ENCODE results near the gene CLSTN3. TPM values are rescaled to one million over a fixed set of nuclear protein-coding genes. Genes with fewer than 3 reads are reported as not detected.

CLSTN3 gene
- total and polyA plus RNA-seq, 2 of the 8 experiments (the other 6 are each of a cell fraction or from before 2014, with no cell fraction given): 20.4 to 26.3 TPM

GRCh38 chr12:7150356-7150755 lies 20.2 kb downstream of the CLSTN3 start:
- Histone ChIP-seq H3K4me2 (ENCODE audit: insufficient read depth in 1 of 2, low read depth in 2 of 2, low read length in 2 of 2) (no peak overlapping the region), H2BK20ac (ENCODE audit: low read length) (no peak overlapping the region), H4K8ac (ENCODE audit: extremely low read depth, insufficient read depth, low read length) (no peak overlapping the region), H3K9ac (replicated peaks in 1 of 4; ENCODE audit: extremely low read depth in 1 of 4, low read depth in 3 of 4, low read length in 3 of 4) (no peak overlapping the region), H2AK5ac (ENCODE audit: low read depth, low read length) (no peak overlapping the region), H4K20me1 (replicated peaks in 1 of 2; ENCODE audit: control insufficient read depth in 1 of 2, insufficient read depth in 2 of 2, low read length in 2 of 2) (peaks cover 2 to 3% of the 10 kb centered on the region in 2 experiments), H3K23ac (ENCODE audit: insufficient read length) (no peak overlapping the region), H2BK120ac (replicated peaks; ENCODE audit: low read depth, low read length) (no peak overlapping the region), H3K79me2 (ENCODE audit: control insufficient read depth in 1 of 2, insufficient read depth in 2 of 2, low read length in 2 of 2) (no peaks in the 10 kb centered on the region), H3K27ac (ENCODE audit: low read depth, low read length) (no peak overlapping the region), H4K91ac (replicated peaks; ENCODE audit: insufficient read length, low read length) (no peak overlapping the region), H3K18ac (ENCODE audit: extremely low read depth, low read length) (no peak overlapping the region), H3K14ac (ENCODE audit: insufficient read length) (no peak overlapping the region), H3K27me3 (replicated peaks in 1 of 4; ENCODE audit: control insufficient read depth in 3 of 4, extremely low read depth in 1 of 4, insufficient read depth in 3 of 4, low read length in 3 of 4) (no peaks in the 10 kb centered on the region), H3K79me1 (ENCODE audit: low read depth, low read length) (no peaks in the 10 kb centered on the region), H2BK12ac (ENCODE audit: low read depth, low read length) (no peak overlapping the region), H3K36me3 (ENCODE audit: control insufficient read depth in 2 of 4, insufficient read depth in 4 of 4, low read length in 3 of 4) (peaks cover 0 to 9% (median 0%) of the 10 kb centered on the region in 4 experiments; a peak in 5 of 8 replicates), H4K5ac (ENCODE audit: insufficient read length, low read depth, low read length) (no peak overlapping the region), H2BK15ac (ENCODE audit: low read length) (no peak overlapping the region), H3K23me2 (ENCODE audit: low read depth, low read length) (no peaks in the 10 kb centered on the region), H2BK5ac (ENCODE audit: low read depth, low read length) (no peak overlapping the region), H3K56ac (replicated peaks; ENCODE audit: insufficient read length, low read depth, low read length) (no peak overlapping the region), H3K9me3 (ENCODE audit: insufficient read depth in 2 of 2, low read depth in 1 of 2, low read length in 1 of 2) (no peaks in the 10 kb centered on the region), H3K4ac (replicated peaks; ENCODE audit: insufficient read length, low read depth, low read length) (no peak overlapping the region), H3K4me3 (ENCODE audit: extremely low read depth in 1 of 4, insufficient read depth in 2 of 4, low read depth in 3 of 4, low read length in 4 of 4) (no peak overlapping the region), H3K4me1 (replicated peaks in 1 of 4; ENCODE audit: control insufficient read depth in 3 of 4, insufficient read depth in 4 of 4, low read length in 3 of 4) (no peaks in the 10 kb centered on the region), H2AFZ (ENCODE audit: low read length) (no peak overlapping the region)
- TF ChIP-seq GTF2F1 (IDR thresholded peaks at IDR 0.05; ENCODE audit: borderline replicate concordance, low read depth, low read length) (no peak), RXRA (IDR thresholded peaks at IDR 0.05; ENCODE audit: insufficient read depth, low read depth, low read length) (no peak), EP300 (IDR thresholded peaks at IDR 0.05; ENCODE audit: borderline replicate concordance in 1 of 2, low read depth in 2 of 2, low read length in 2 of 2) (no peak), RAD21 (IDR thresholded peaks at IDR 0.05 in 1 of 2, conservative IDR thresholded peaks at IDR 0.05 in 1 of 2; ENCODE audit: low read depth in 2 of 2, low read length in 2 of 2) (no peak), EGR1 (IDR thresholded peaks at IDR 0.05; ENCODE audit: borderline replicate concordance, low read depth, low read length) (no peak), RBBP5 (IDR thresholded peaks at IDR 0.05; ENCODE audit: borderline replicate concordance, low read depth, low read length) (no peak), YY1 (IDR thresholded peaks at IDR 0.05; ENCODE audit: low read depth, low read length) (no peak), KDM5A (IDR thresholded peaks at IDR 0.05; ENCODE audit: low read length) (no peak), POLR2A (IDR thresholded peaks at IDR 0.05; ENCODE audit: control extremely low read depth in 1 of 2, low read depth in 2 of 2, low read length in 2 of 2) (no peak), TBP (IDR thresholded peaks at IDR 0.05; ENCODE audit: low read depth, low read length) (no peak), CHD2 (IDR thresholded peaks at IDR 0.05; ENCODE audit: low read length) (no peak), CBX8 (IDR thresholded peaks at IDR 0.05; ENCODE audit: borderline replicate concordance, low read depth, low read length) (no peak)
- no peak for DNase-seq (ENCODE audit: low read depth in 1 of 2, low spot score in 2 of 2)
- CTCF ChIA-PET (ENCODE audit: partially characterized antibody): interaction anchor here (1.1 to 10.0 kb wide), 4 partner anchors 7 to 21 kb away, joined by 4 to 151 read pairs (median 5); partner anchors contain the start of gene RBP5
- no peak for FAIRE-seq
- POLR2A ChIA-PET (ENCODE audit: partially characterized antibody): no interaction called here
- WGBS, 2 experiments (ENCODE audit: extremely low coverage in 1 of 2, insufficient coverage in 1 of 2, insufficient read length in 1 of 2, insufficient replicate concordance in 2 of 2, low coverage in 1 of 2, low lambda C conversion rate in 2 of 2, missing lambda C conversion rate in 1 of 2): 92% methylated on average over 12 of the region's 12 CpGs; no CpG with 5 or more reads in 1 of the 2 experiments
